ENCODE data around the gene YKT6.
"Not testable (repeated sequence)": the region's sequence is repeated elsewhere in the genome, so short reads cannot be mapped to it uniquely, and the experiment has no call there.

Gene YKT6

DNA sequence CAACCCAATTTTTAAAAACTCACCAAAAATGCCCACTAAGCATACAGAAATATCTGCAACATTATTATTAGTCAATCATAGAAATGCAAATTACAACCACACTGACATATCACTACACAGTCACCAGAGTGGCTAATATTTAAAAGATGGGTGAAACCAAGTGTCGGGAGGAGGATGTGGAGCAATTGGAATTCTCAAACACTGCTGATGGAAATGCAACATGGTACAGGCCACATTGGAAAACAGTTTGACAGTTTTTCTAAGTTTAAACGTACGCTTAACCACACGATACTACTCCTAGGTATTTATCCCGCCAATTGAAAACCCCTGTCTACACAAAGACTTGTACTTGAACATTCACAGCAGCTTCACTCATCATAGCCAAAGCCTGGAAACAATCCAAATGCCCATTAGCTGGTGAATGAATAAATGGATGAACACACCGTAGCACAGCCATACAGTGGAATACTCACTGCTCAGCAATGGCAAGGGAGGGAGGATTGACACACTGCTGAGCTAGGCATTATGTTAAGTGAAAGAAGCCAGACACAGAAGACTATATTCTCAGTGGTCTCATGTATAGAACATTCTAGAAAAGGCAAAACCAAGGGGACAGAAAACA is 27.9 kb upstream of the YKT6 start:
- DNase-seq = peak; percentile 81

DNA sequence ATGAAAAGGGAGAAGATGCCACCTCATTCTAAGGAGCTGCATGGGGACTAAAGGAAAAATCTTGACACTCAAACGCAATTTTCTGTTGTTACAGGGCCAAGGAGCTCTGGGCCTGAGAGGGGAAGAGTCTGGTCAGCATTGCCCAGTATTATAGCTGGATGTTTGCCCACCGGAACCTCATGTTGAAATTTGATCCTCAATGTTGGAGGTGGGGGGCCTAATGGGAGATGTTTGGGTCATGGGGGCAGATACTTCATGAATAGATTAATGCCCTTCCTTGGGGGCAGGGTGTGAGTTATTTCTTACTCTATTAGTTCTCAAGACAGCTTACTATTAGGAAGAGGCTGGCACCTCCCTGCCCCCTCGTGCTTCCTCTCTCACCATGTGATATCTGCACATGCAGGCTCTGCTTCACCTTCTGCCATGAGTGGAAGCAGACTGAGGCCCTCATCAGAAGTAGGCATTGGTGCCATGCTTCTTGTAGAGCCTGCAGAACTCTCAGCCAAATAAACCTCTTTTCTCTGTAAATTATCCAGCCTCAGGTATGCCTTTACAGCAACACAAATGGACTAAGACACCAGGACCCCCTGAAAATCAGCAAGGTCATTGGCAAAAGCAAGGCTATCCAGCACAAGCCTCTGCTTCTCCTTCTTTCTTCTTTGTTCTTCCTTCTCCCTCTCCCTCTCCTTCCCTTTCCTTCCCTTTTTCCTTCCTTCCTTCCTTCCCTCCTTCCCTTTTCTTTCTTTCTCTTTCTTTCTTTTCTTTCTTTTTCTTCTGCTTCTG is 26.7 kb upstream of the YKT6 start:
- no peak for DNase-seq

DNA sequence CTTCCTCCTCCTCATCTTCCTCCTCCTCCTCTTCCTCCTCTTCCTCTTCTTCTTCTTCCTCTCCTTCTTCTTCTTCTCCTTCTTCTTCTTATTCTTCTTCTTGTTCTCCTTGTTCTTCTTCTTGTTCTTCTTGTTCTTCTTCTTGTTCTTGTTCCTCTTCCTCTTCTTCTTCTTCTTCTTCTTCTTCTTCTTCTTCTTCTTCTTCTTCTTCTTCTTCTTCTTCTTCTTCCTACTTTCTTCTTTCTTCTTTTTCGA is 26.2 kb upstream of the YKT6 start:
- DNase-seq = not testable (repeated sequence)

DNA sequence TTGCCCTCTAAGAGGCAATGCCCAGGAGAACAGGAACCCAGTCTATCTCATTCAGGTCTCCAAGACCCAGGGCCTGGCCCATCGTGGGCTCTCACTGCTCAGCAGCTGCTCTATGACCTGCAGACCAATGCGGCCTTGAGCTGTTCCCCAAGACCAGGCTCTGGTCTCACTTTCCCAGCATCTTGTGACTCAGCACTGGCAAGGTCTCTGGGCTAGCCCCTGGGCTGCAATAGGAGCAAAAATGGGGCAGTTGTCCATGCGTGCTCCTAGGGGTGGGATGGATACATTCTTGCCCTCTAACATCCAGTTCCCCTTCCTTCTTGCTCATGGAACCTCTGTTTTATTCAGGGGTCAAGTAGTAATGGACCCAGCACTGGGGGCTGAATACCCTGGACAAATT is 25.0 kb upstream of the YKT6 start:
- no peak for DNase-seq

DNA sequence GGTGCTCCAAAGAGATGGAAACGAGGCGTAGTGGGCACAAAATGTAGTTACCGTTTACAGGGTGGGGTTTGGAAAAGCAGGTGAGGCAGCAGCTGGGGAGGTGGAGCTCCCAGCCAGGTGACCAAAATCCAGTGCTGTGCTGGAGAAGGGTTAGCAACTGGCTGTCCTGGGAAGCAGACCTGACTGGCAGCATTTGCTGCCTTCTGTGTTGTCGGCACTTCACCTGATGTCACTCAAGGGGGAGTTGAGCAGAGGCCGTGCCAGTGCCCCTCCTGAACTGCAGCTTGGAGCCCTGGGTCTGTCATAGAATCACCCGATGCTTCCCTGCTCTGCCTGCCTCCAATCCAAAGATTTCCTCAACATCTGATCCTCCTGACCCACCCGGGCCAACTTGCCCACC is 24.3 kb upstream of the YKT6 start:
- no peak for DNase-seq

DNA sequence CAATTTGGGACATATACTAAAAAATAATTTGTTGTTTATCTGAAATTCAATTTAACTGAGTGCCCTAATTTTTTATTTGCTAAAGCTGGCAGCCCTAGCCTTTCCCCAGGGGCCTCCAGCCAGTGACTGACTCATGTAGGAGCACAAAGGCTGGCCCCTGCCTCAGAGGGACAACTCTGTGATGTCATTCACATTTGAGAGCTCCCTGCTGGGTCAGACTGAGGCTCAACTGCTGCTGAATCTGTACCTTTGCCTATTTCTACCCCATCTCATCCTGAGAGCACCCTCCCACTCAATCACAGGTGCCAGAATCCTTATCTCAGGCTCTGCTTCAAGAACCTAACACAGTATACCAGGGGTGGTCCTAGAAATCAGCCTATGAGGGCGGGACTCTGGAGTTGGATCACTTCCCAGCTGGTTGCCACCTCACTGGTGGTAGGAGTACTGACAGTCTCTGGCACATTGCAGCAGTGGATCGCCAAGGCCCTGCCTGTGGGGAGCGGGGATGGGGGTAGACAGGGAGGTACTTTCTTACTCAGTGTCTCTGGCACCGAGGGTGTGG is 23.1 kb upstream of the YKT6 start:
- no peak for DNase-seq

DNA sequence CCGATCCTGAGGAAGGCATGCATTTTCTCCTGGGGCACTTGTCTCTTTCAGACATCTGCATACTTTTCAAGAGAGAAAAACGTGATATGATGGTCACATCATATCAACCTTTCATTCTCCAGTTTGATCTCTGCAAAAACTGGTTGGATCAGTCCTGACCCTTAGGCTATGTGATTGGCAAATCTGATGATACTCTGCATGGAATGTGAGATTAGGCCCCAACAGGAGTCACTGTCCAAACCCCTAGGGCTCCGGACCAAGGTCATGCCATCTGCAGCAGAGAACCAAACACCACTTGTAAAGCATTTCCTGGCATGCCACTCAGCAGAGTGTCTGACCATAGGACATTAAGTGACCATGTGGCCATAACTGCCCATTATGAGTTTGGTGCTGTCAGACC is 20.1 kb upstream of the YKT6 start:
- no peak for DNase-seq

DNA sequence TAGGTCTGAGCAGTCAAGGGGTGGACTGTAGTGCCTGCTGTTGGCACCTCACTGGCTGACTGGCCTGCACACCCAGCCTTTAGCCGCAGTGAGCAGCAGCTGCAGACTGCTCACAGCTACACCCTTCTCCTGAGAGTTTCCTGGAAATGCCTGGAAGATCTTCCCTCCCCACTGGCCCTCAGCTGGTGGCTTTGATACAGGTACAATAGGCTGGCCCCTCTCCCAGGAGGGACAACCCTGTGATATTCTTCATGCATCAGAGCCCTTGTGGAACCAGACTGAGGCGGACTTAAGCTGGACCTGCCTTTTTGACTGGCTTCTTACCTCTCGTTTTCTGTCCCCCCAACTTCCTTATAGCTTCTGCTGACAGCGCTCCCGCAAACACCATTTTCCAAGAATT is 18.0 kb upstream of the YKT6 start:
- DNase-seq = no peak

DNA sequence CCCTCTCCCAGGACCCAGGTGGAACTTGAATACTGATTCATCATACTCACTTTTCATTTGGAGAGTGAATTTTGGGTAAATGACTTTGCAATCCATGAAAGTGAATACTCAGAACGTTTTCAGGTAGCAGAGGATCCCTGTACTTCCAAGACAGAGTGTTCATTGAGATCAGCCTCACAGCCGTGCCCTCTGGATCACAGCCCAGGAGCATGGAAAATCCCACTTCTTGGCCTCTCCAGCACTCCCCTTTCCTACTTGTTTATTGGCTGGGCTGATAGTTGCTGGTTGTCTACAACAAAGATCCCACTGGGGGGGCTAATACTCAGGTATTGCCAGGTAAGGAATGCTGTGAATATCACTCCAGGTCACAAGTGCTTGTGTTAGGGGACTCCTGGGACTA is 17.4 kb upstream of the YKT6 start:
- no peak for DNase-seq

DNA sequence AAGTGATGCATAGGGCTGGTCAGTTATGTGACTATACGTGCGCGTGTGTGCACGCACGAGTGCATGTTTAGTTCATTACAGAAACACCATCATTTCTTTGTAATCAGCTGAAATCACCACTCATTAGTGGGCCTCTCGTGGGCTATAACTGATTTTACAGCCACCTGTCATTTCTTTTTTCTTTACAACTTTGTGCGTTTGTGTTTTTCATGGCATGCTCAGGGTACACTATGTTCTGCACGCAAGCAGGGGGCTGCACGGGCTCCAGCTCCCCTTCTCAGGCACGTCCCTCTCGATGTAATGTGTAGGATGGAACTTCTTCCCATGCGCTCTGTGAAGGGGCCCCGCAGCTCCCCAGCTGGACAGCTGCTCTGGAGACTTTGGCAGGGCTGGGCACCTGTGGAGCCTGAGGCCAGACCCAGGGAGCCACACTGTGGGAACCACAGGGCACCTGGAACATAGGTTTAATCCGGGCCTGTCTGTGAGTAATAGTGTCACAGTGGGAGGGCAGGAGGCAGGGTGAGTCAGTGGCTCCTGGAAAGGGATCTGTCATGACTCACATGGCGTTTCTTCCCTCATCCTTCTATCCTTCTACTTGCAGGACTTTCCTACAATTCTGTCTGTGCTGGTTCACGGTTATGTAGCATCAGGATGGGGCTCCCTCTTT is 16.4 kb upstream of the YKT6 start:
- DNase-seq = no peak

DNA sequence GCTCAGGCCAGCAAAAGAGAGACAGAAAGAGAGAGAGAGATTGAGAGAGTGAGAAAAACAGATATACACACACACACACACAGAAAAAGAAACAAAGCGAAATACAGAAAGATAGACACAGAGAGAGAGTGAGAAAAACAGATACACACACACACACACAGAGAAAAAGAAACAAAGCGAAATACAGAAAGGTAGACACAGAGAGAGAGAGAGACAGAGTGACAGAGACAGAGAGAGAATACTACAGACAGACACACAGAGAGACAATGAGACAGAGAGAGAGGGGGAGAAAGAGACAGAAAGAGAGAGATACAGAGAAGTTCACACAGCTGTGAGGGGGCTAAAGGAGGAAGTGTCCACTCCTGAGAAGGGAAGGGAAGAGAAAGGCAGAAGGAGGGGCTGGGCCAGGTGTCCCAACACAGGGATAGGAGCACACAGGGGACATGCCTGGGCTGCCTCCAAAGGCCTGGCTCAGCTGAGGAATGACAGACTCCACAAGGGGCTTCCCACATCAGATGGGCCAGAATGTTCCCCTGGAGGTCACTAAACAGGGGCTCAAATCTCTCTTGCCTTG is 15.8 kb upstream of the YKT6 start:
- no peak for DNase-seq

DNA sequence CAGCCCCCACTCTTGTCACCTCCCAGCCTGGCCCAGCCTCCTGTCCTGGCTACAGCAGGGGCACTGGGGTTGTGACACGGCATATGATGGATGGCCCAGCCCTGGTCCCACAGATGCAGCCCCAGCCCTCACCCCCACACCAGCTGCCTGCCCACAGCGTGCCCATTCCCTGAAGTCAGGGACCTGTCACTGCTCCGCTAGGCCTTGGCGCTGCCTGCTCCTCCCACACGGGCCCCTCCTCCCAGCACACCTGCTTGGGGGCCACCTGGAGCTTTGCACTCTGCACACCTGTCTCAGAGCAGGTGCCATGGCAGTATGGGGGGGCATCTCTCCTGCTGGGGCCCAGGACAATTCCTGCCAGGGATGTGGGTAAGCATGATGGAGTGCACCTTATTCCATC is 15.0 kb upstream of the YKT6 start:
- DNase-seq = no peak

DNA sequence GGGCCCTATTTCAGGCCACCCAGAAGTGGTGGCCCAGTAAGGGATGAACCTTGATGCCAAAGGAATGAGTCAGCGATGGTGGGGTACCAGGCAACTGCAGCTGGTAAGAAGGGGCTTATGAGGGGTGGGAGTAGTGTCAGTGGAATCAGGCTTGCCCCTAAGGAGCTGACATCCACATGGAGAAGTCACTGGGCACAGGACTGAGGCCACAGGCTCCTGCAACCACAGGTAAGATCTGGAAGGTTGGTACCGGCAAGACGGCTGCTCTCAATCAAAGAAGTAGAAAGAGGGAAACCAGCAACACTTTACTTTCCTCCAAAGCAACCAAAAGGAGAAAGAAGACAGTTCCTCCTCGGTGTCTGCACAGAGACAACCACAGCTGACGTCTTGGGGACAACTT is 14.0 kb upstream of the YKT6 start:
- no peak for DNase-seq

DNA sequence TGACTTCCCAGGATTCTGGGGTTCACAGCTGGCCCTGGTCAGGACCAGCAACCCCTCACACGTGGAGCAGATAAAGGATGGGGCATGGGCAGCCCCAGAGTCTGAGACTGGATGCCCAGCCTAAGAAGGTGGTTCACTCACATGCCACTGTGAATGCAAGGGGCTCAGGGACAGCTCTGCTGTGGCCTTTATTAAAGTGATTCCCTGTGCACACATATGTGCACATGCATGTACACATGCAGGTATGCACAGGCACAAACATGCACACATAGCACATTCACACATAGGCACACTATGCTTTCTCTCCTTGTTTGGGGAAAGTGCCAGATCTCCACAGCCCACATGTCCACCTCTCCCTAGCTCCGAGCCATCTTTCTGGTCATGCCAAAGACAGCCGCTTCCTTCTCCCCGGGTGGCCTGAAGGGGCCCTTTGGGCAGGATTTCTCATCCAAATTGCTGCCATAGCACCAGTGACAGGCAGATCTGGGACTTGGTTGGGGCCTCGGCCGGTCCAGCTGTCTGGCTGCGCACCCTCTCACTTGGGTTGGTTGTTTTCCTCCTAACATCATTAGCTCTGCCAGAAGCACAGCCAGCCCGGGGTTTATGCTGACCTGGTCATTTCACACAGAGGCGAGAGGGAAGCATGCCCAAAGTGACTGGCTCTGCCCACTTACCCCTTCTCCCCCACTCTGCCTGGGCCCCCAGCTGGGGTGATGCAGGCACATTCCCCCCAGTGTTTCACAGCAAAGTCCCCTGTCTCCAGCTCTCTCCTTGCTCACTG is 13.0 kb upstream of the YKT6 start:
- DNase-seq = no peak

DNA sequence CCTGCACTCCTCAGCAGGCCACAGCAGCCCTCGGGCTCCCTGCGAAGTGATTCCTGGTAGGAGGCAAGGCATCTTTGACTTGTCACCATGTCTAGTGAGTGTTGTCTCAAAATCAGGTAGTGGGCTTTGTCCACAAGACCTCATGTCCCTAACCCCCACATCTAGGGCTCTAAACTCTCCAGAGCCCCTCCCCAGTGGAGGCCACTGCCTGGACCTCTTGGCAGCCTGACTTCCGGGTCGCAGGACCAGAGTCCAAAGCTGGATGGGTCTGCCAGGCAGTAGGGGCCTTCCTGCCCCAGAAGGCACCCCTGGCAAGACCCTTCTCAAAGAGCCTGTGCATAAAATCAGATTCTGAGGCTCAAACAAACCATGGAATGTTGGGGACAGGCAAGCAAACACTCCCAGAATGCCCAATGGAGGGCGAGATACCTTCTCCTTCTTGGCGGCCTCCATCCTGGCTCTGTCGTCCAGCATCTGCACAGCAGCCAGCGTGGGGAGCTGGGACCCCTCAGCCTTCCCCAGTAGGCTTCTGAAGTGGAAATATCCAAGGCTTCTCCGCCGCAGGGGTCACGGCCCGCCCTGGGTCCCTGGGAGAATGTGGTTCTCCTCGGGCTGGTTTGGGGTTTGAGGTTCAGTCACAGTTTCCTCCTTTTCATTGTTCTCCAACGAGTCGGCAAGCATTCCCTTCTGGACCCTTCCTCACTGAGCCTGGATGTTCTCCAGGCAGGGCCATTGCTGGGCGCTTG is 12.1 kb upstream of the YKT6 start:
- DNase-seq = no peak

DNA sequence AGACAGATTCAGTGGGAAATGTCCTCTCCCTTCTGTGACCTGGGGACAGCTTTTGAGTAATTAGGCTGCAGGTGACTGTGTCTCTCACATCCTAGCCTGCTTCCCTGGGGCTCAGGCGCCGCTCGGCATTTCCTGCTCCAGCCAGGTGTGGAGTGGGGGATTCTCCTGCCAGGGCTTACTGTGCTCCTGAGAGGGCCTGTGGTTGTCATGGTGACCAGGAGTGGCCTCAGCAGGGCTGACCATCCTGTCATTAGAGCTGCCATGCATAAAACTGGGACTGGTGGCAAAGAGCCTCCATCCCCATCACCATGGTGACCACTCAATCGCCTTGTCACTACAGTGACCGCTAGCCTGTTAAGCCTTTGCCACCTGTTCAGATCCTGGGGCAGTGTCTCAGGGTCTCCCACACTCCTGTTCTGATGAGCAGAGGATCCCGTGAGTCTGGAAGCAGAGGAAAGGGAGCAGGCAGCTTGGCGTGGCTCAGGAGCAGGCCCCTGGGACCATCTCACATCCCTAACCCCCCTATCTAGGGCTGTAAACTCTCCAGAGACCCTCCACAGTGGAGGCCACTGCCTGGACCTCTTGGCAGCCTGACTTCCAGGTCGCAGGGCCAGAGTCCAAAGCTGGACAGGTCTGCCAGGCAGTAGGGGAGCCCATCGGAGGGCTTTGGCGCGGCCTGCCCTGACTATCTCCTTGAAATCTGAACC is 11.3 kb upstream of the YKT6 start, which contains the start of gene GCK:
Gene GCK (minus strand): TSS at position 154 of the 707 bp plus-strand sequence. CDS start 486 bp downstream, outside the sequence.
- peak; percentile 5 for DNase-seq

DNA sequence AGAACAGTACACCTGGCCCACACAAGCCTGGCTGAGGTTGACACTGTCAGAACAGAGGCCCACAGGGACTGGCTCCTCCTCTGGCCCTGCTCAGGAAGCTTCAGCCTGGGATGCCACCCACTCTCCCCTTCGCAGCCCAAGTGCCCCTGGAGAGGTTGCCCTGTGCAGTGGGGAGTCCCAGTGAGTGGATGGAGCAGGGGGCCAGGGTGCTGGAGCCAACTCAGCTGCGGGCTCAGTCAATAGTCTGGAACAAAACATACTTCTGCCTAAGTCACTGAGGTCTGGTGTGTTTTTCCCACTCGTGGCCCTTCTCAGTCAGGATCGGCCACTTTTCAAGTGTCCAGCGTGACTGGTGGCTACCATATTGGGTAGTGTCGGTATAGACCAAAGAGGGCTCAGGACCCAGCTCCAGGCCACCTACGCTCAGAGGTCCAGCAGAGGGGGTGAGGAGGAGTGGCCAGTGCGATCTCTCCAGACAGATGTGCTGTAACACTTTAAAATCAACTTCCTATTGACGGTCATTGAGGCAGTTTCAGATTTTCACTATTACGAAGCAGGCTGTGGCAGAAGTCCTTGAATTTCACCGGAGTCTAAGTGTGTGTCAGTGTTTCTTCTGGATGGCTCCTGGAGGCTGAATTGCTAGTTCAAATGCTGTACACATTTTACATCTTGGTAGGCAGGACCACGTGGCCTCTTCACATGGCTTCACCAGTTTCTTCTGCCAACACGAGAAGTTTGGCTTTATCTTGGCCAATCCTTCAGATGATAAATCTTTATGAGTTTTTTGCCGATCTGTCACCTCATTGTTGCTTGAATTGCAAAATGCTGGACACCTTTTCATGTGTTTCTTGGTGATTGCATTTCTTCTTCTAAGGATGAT is 10.5 kb upstream of the YKT6 start:
- no peak for DNase-seq

DNA sequence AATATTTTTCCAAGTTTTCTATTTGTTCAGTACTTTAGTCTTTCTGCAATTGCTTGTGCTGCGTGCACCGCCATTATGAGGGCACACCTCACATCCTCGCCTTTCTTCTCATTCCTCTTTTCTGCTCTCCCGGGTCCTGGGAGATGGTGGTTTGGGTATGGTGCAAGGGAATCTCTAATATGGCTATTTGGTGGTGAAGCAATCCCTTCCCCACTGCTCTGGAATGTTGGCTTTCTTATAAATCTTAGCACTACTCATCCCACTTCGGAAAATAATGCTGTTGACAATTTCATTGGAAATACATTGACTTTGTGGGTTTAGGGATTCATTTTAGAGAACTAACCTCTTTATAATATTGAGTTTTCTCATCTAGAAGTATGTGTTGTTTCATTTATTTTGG is 9.6 kb upstream of the YKT6 start:
- DNase-seq = no peak

DNA sequence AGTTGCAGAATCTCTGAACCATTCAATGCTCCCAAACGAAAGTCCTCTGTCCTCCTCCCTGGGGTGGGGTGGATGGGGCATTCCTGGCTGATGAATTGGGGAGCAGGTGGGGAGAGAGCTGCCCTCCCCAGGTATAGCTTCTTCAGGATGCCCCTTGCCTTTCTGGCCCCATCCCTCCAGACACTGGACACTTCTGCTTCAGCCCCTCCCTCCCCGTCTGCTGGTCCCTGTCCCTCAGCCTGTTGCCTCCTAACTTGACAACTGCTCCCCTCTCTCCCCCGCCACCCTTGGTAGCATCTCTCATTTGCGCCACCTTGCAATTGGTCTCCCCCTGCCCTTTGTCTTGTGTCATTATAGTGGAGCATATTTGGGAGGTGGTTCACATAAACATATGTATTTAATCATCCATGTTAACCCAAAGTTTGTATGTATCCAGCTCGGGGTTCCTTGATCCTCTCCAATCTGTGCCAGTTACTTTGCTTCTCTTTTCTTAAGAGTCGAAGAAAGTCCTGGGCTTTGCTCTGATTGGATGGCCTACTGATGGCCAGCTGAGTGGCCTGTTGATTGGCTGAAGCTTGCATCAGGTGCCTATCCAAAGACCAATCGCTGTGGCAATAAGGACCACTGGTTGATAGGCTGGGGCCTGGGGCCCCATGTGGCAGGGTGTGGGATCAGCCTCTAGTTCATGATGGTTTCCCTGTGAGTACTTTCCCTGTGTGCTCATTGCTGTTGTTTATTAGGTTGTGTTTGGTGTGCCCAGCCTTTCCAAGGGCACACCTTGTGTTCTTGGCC is 7.6 kb upstream of the YKT6 start:
- DNase-seq = no peak

DNA sequence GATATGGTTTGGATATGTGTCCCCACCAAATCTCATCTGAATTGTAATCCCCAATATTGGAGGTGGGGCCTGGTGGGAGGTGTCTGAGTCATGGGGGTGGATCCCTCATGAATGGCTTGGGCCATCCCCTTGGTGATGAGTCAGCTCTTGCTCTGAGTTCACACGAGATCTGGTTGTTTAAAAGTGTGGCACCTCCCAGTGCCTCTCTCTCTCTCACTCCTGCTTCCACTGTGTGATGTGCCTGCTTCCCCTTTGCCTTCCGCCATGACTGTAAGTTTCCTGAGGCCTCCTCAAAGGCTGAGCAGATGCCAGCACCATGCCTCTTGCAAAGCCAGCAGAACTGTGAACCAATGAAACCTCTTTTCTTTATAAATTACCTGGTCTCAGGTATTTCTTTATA is 6.7 kb upstream of the YKT6 start:
- DNase-seq = no peak

Data from NCI-H1105 treated with DMSO at 0.1 percent for 48 hours (cell line).